ENCODE results near the gene SRXN1. TPM values are rescaled to one million over a fixed set of nuclear protein-coding genes. Genes with fewer than 3 reads are reported as not detected.

SRXN1 gene
- total RNA-seq, 2 experiments from 2014 or later = 6.7 to 6.8 TPM

GRCh38 chr20:602111-602970, 50.7 kb downstream of the SRXN1 start:
- no peak for DNase-seq
- intact Hi-C loops (cut with micrococcal nuclease) = no loop called here
- no peaks in the 10 kb centered on the region for H3K36me3 Mint-ChIP-seq (ENCODE audit: low read depth)
- H3K4me1 Mint-ChIP-seq (ENCODE audit: low read depth) = no peaks in the 10 kb centered on the region
- no peak overlapping the region for H3K27ac Mint-ChIP-seq
- H3K27me3 Mint-ChIP-seq (ENCODE audit: low read depth) = no peaks in the 10 kb centered on the region
- no peak overlapping the region for H3K4me3 Mint-ChIP-seq
- CTCF ChIA-PET = no interaction called here
- no peaks in the 10 kb centered on the region for H3K9me3 Mint-ChIP-seq

GRCh38 chr20:600736-601135, 52.3 kb downstream of the SRXN1 start:
- intact Hi-C loops (cut with micrococcal nuclease) = no loop called here
- Mint-ChIP-seq H3K4me1 (ENCODE audit: low read depth) (no peaks in the 10 kb centered on the region), H3K27ac (no peak overlapping the region), H3K4me3 (no peak overlapping the region), H3K36me3 (ENCODE audit: low read depth) (no peaks in the 10 kb centered on the region), H3K9me3 (no peaks in the 10 kb centered on the region), H3K27me3 (ENCODE audit: low read depth) (no peaks in the 10 kb centered on the region)
- CTCF ChIA-PET = interaction anchor here (1.8 kb wide), 1 partner anchor 45 kb away, joined by 5 read pairs; no protein-coding TSS in a partner anchor
- DNase-seq = no peak

- Mint-ChIP-seq H3K36me3 (ENCODE audit: low read depth) (no peaks in the 10 kb centered on the region), H3K27ac (no peak overlapping the region), H3K27me3 (ENCODE audit: low read depth) (no peaks in the 10 kb centered on the region), H3K4me1 (ENCODE audit: low read depth) (no peaks in the 10 kb centered on the region), H3K9me3 (no peaks in the 10 kb centered on the region), H3K4me3 (no peak overlapping the region)
- DNase-seq = no peak
- CTCF ChIA-PET = interaction anchor here (1.8 kb wide), 1 partner anchor 45 kb away, joined by 5 read pairs; no protein-coding TSS in a partner anchor
- intact Hi-C loops (cut with micrococcal nuclease) = no loop called here
Measured at GRCh38 chr20:600141-600540, 52.9 kb downstream of the SRXN1 start.

GRCh38 chr20:598133-598850, 54.7 kb downstream of the SRXN1 start:
- Mint-ChIP-seq H3K36me3 (ENCODE audit: low read depth) (no peaks in the 10 kb centered on the region), H3K27ac (no peak overlapping the region), H3K27me3 (ENCODE audit: low read depth) (peaks cover 4% of the 10 kb centered on the region), H3K4me1 (ENCODE audit: low read depth) (no peaks in the 10 kb centered on the region), H3K9me3 (no peaks in the 10 kb centered on the region), H3K4me3 (no peak overlapping the region)
- CTCF ChIA-PET = no interaction called here
- intact Hi-C loops (cut with micrococcal nuclease) = no loop called here
- no peak for DNase-seq

- intact Hi-C loops (cut with micrococcal nuclease) = no loop called here
- Mint-ChIP-seq H3K27me3 (ENCODE audit: low read depth) (peaks cover 7% of the 10 kb centered on the region), H3K4me3 (no peak overlapping the region), H3K9me3 (no peaks in the 10 kb centered on the region), H3K27ac (no peak overlapping the region), H3K4me1 (ENCODE audit: low read depth) (no peaks in the 10 kb centered on the region), H3K36me3 (ENCODE audit: low read depth) (no peaks in the 10 kb centered on the region)
- no peak for DNase-seq
- CTCF ChIA-PET = no interaction called here
Measured at GRCh38 chr20:597560-597959, 55.4 kb downstream of the SRXN1 start.

Other genes with a start within 250 kb of the SRXN1 start
- gene RBCK1, start 244.9 kb downstream of the SRXN1 start, total RNA-seq = 100 to 1,000 TPM; 150 to 160 TPM
- gene TBC1D20, start 190.7 kb downstream of the SRXN1 start, total RNA-seq = 10 to 100 TPM; 16.2 to 17.4 TPM
- 100 to 1,000 TPM; 164 to 167 TPM for gene CSNK2A1, start 109.4 kb downstream of the SRXN1 start, total RNA-seq
- gene TCF15, start 42.9 kb downstream of the SRXN1 start, total RNA-seq = not detected
- not detected for gene SCRT2, start 22.6 kb upstream of the SRXN1 start, total RNA-seq
- gene SLC52A3, start 115.3 kb upstream of the SRXN1 start, total RNA-seq = not detected
- gene FAM110A, start 180.5 kb upstream of the SRXN1 start, total RNA-seq = 10 to 100 TPM; 15.4 to 16.2 TPM

All from activated naive CD4-positive, alpha-beta T cell treated with anti-CD3 and anti-CD28 coated beads for 36 hours (primary cell).